ENCODE results near the gene ZNF23.

- TF ChIP-seq ELF1 (IDR thresholded peaks at IDR 0.05; ENCODE audit: borderline replicate concordance, low read depth) (no peak), POLR2A (IDR thresholded peaks at IDR 0.05; ENCODE audit: borderline replicate concordance, extremely low read depth, insufficient read depth, insufficient read length) (no peak), CTCF (IDR thresholded peaks at IDR 0.05 in 2 of 3, conservative IDR thresholded peaks at IDR 0.05 in 1 of 3; ENCODE audit: borderline replicate concordance in 1 of 3, insufficient read depth in 1 of 3, low read depth in 2 of 3, low read length in 2 of 3) (no peak)
Measured at GRCh38 chr16:71489122-71489521, 27.1 kb upstream of the ZNF23 start, which contains the start of gene ZNF19.

All from HCT116 (cell line).